ENCODE measurements around the gene YKT6.

Gene YKT6

GRCh38 chr7:44213206-44213876, 12.6 kb downstream of the YKT6 start:
- no peak for TF ChIP-seq CTCF (IDR thresholded peaks at IDR 0.05; ENCODE audit: insufficient read depth, low read length, missing control alignments)
- CTCF ChIA-PET: interaction anchor here (1.3 to 2.4 kb wide), 4 partner anchors 8 to 87 kb away, joined by 3 to 12 read pairs (median 9); partner anchors contain the start of gene YKT6
- no peak overlapping the region for H3K4me3 ChIP-seq (ENCODE audit: low read depth, low read length)
- POLR2A ChIA-PET: interaction anchor here (1.0 kb wide), 1 partner anchor 11 kb away, joined by 3 read pairs; no protein-coding TSS in a partner anchor
- no peak for DNase-seq (ENCODE audit: low read depth, low spot score)

DNA sequence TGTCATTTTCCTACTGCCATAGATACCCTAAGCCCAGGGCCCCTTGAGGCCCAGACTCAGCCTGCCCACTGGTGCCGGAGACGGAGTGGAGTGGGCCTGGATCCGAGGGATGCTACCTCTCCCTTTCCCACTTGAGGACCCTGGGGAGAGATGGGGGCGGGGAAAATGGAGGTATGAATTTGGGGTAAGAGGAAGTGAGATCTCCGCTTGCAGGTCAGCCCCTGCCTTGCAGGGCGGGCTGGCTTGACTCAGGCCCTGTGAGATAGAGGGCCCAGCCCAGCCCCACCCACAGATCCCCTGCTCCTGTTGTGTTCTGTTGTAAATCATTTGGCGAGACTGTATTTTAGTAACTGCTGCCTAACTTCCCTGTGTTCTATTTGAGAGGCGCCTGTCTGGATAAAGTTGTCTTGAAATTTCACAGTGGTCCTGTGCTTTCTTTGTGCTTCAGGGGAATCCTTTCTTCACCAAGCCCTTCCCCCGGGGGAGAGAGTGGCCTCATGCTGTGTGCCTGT, 13.2 kb downstream of the YKT6 start:
- TF ChIP-seq CTCF (IDR thresholded peaks at IDR 0.05; ENCODE audit: insufficient read depth, low read length, missing control alignments): no peak
- POLR2A ChIA-PET: no interaction called here
- DNase-seq (ENCODE audit: low read depth, low spot score): no peak
- CTCF ChIA-PET: interaction anchor here (1.4 to 2.1 kb wide), 4 partner anchors 10 to 256 kb away, joined by 3 to 12 read pairs (median 6); partner anchors contain the start of gene YKT6
- H3K4me3 ChIP-seq (ENCODE audit: low read depth, low read length): no peak overlapping the region

- CTCF ChIA-PET: interaction anchor here (1.4 to 2.1 kb wide), 5 partner anchors 8 to 255 kb away, joined by 3 to 12 read pairs (median 6); partner anchors contain the start of gene YKT6
- no peak overlapping the region for H3K4me3 ChIP-seq (ENCODE audit: low read depth, low read length)
- no peak for TF ChIP-seq CTCF (IDR thresholded peaks at IDR 0.05; ENCODE audit: insufficient read depth, low read length, missing control alignments)
- DNase-seq (ENCODE audit: low read depth, low spot score): no peak
- POLR2A ChIA-PET: no interaction called here
Measured at GRCh38 chr7:44215531-44215930, 14.8 kb downstream of the YKT6 start.

GRCh38 chr7:44216019-44216418, 15.2 kb downstream of the YKT6 start:
- no peak overlapping the region for H3K4me3 ChIP-seq (ENCODE audit: low read depth, low read length)
- TF ChIP-seq CTCF (IDR thresholded peaks at IDR 0.05; ENCODE audit: insufficient read depth, low read length, missing control alignments): no peak
- DNase-seq (ENCODE audit: low read depth, low spot score): no peak
- POLR2A ChIA-PET: no interaction called here
- CTCF ChIA-PET: interaction anchor here (0.8 to 1.9 kb wide), 2 partner anchors 12 to 262 kb away, joined by 3 to 8 read pairs; no protein-coding TSS in a partner anchor

GRCh38 chr7:44216521-44217222, 15.9 kb downstream of the YKT6 start:
- POLR2A ChIA-PET: interaction anchor here (0.6 kb wide), 1 partner anchor 313 kb away, joined by 3 read pairs; no protein-coding TSS in a partner anchor
- no peak overlapping the region for H3K4me3 ChIP-seq (ENCODE audit: low read depth, low read length)
- DNase-seq (ENCODE audit: low read depth, low spot score): no peak
- CTCF ChIA-PET: interaction anchor here (0.8 to 2.8 kb wide), 2 partner anchors 14 to 261 kb away, joined by 3 to 10 read pairs; no protein-coding TSS in a partner anchor
- no peak for TF ChIP-seq CTCF (IDR thresholded peaks at IDR 0.05; ENCODE audit: insufficient read depth, low read length, missing control alignments)
